SK-N-MC (cell line): ENCODE data around the gene SHROOM3.

ENCODE experiments used
- EZH2 ChIP-seq: fragments of 200-600 bp; sonication (generic); IDR thresholded peaks from one replicate; pipeline ENCODE4 v1.6.1; 2017; ENCODE audit warnings: antibody characterized with exemption
- FOXP2 ChIP-seq: optimal IDR thresholded peaks from 2 replicates; pipeline ENCODE3; 2011; ENCODE audit warnings: mild to moderate bottlenecking, moderate library complexity; ENCODE audit not compliant: insufficient read depth; ENCODE audit errors: extremely low read length, control extremely low read depth
- POLR2AphosphoS5 ChIP-seq: IDR thresholded peaks from 2 replicates; pipeline ENCODE4 v1.6.1; 2012; ENCODE audit warnings: mild to moderate bottlenecking, low read depth, low read length, borderline replicate concordance

- TF ChIP-seq POLR2AphosphoS5 (no peak), EZH2 (no peak), FOXP2 (no peak)
Measured at GRCh38 chr4:76420762-76421581, 14.1 kb upstream of the SHROOM3 start, which contains the start of gene CCDC158.
